ENCODE results near the gene RRP15. TPM values are rescaled to one million over a fixed set of nuclear protein-coding genes. Genes with fewer than 3 reads are reported as not detected.

RRP15 gene
- polyA plus RNA-seq, 2 donors: 1.6 to 5.3 TPM

- Histone ChIP-seq H3K36me3 (ENCODE audit: control insufficient read depth in 2 of 2, insufficient read depth in 2 of 2, low read length in 1 of 2) (no peaks in the 10 kb centered on the region), H3K9me3 (ENCODE audit: control insufficient read depth in 2 of 2, insufficient read depth in 1 of 2, low read depth in 1 of 2, low read length in 1 of 2) (no peaks in the 10 kb centered on the region), H3K27ac (ENCODE audit: low read depth in 2 of 2, low read length in 1 of 2) (no peak overlapping the region), H3K27me3 (ENCODE audit: control insufficient read depth in 1 of 2, insufficient read depth in 2 of 2, low read length in 2 of 2) (no peaks in the 10 kb centered on the region), H3K4me3 (ENCODE audit: low read depth in 1 of 2, low read length in 2 of 2) (no peak overlapping the region), H3K4me1 (ENCODE audit: control insufficient read depth in 2 of 2, insufficient read depth in 2 of 2, low read length in 1 of 2) (no peaks in the 10 kb centered on the region)
- WGBS, 2 donors: 84 to 86% methylated on average over 3 of the region's 3 CpGs
Observed at GRCh38 chr1:218292515-218292914, 7.4 kb downstream of the RRP15 start.

GRCh38 chr1:218294546-218294945 is 9.5 kb downstream of the RRP15 start:
- Histone ChIP-seq H3K36me3 (ENCODE audit: control insufficient read depth in 2 of 2, insufficient read depth in 2 of 2, low read length in 1 of 2) (no peaks in the 10 kb centered on the region), H3K4me3 (ENCODE audit: low read depth in 1 of 2, low read length in 2 of 2) (no peak overlapping the region), H3K27me3 (ENCODE audit: control insufficient read depth in 1 of 2, insufficient read depth in 2 of 2, low read length in 2 of 2) (no peaks in the 10 kb centered on the region), H3K9me3 (ENCODE audit: control insufficient read depth in 2 of 2, insufficient read depth in 1 of 2, low read depth in 1 of 2, low read length in 1 of 2) (no peaks in the 10 kb centered on the region), H3K27ac (ENCODE audit: low read depth in 2 of 2, low read length in 1 of 2) (no peak overlapping the region), H3K4me1 (ENCODE audit: control insufficient read depth in 2 of 2, insufficient read depth in 2 of 2, low read length in 1 of 2) (no peaks in the 10 kb centered on the region)
- 84% methylated on average over 3 of the region's 3 CpGs for WGBS, 2 donors

- Histone ChIP-seq H3K4me1 (ENCODE audit: control insufficient read depth in 2 of 2, insufficient read depth in 2 of 2, low read length in 1 of 2) (no peaks in the 10 kb centered on the region), H3K4me3 (ENCODE audit: low read depth in 1 of 2, low read length in 2 of 2) (no peak overlapping the region), H3K27ac (ENCODE audit: low read depth in 2 of 2, low read length in 1 of 2) (no peak overlapping the region), H3K27me3 (ENCODE audit: control insufficient read depth in 1 of 2, insufficient read depth in 2 of 2, low read length in 2 of 2) (no peaks in the 10 kb centered on the region), H3K36me3 (ENCODE audit: control insufficient read depth in 2 of 2, insufficient read depth in 2 of 2, low read length in 1 of 2) (no peaks in the 10 kb centered on the region), H3K9me3 (ENCODE audit: control insufficient read depth in 2 of 2, insufficient read depth in 1 of 2, low read depth in 1 of 2, low read length in 1 of 2) (no peaks in the 10 kb centered on the region)
- WGBS, 2 donors: 83 to 89% methylated on average over 2 of the region's 2 CpGs
Observed at GRCh38 chr1:218296162-218296561, 11.1 kb downstream of the RRP15 start.

GRCh38 chr1:218297461-218297860 is 12.4 kb downstream of the RRP15 start:
- Histone ChIP-seq H3K36me3 (ENCODE audit: control insufficient read depth in 2 of 2, insufficient read depth in 2 of 2, low read length in 1 of 2) (peaks cover 0 to 3% of the 10 kb centered on the region in 2 donors), H3K27me3 (ENCODE audit: control insufficient read depth in 1 of 2, insufficient read depth in 2 of 2, low read length in 2 of 2) (no peaks in the 10 kb centered on the region), H3K9me3 (ENCODE audit: control insufficient read depth in 2 of 2, insufficient read depth in 1 of 2, low read depth in 1 of 2, low read length in 1 of 2) (no peaks in the 10 kb centered on the region), H3K4me3 (ENCODE audit: low read depth in 1 of 2, low read length in 2 of 2) (no peak overlapping the region), H3K27ac (ENCODE audit: low read depth in 2 of 2, low read length in 1 of 2) (no peak overlapping the region), H3K4me1 (ENCODE audit: control insufficient read depth in 2 of 2, insufficient read depth in 2 of 2, low read length in 1 of 2) (no peaks in the 10 kb centered on the region)
- WGBS, 2 donors: 73 to 84% methylated on average over 2 of the region's 2 CpGs

- Histone ChIP-seq H3K4me1 (ENCODE audit: control insufficient read depth in 2 of 2, insufficient read depth in 2 of 2, low read length in 1 of 2) (no peaks in the 10 kb centered on the region), H3K27ac (ENCODE audit: low read depth in 2 of 2, low read length in 1 of 2) (no peak overlapping the region), H3K9me3 (ENCODE audit: control insufficient read depth in 2 of 2, insufficient read depth in 1 of 2, low read depth in 1 of 2, low read length in 1 of 2) (no peaks in the 10 kb centered on the region), H3K27me3 (ENCODE audit: control insufficient read depth in 1 of 2, insufficient read depth in 2 of 2, low read length in 2 of 2) (no peaks in the 10 kb centered on the region), H3K4me3 (ENCODE audit: low read depth in 1 of 2, low read length in 2 of 2) (no peak overlapping the region), H3K36me3 (ENCODE audit: control insufficient read depth in 2 of 2, insufficient read depth in 2 of 2, low read length in 1 of 2) (peaks cover 0 to 3% of the 10 kb centered on the region in 2 donors)
- 79 to 87% methylated on average over 1 of the region's 1 CpG for WGBS, 2 donors
Observed at GRCh38 chr1:218297867-218298266, 12.8 kb downstream of the RRP15 start.

GRCh38 chr1:218298398-218298797 is 13.3 kb downstream of the RRP15 start:
- Histone ChIP-seq H3K4me3 (ENCODE audit: low read depth in 1 of 2, low read length in 2 of 2) (no peak overlapping the region), H3K9me3 (ENCODE audit: control insufficient read depth in 2 of 2, insufficient read depth in 1 of 2, low read depth in 1 of 2, low read length in 1 of 2) (no peaks in the 10 kb centered on the region), H3K36me3 (ENCODE audit: control insufficient read depth in 2 of 2, insufficient read depth in 2 of 2, low read length in 1 of 2) (peaks cover 0 to 3% of the 10 kb centered on the region in 2 donors), H3K4me1 (ENCODE audit: control insufficient read depth in 2 of 2, insufficient read depth in 2 of 2, low read length in 1 of 2) (no peaks in the 10 kb centered on the region), H3K27ac (ENCODE audit: low read depth in 2 of 2, low read length in 1 of 2) (no peak overlapping the region), H3K27me3 (ENCODE audit: control insufficient read depth in 1 of 2, insufficient read depth in 2 of 2, low read length in 2 of 2) (no peaks in the 10 kb centered on the region)
- 82 to 85% methylated on average over 4 of the region's 4 CpGs for WGBS, 2 donors

GRCh38 chr1:218299416-218299815 is 14.3 kb downstream of the RRP15 start:
- no peak overlapping the region for H3K4me3 ChIP-seq (ENCODE audit: low read depth in 1 of 2, low read length in 2 of 2)
- H3K9me3 ChIP-seq (ENCODE audit: control insufficient read depth in 2 of 2, insufficient read depth in 1 of 2, low read depth in 1 of 2, low read length in 1 of 2): no peaks in the 10 kb centered on the region
- H3K27me3 ChIP-seq (ENCODE audit: control insufficient read depth in 1 of 2, insufficient read depth in 2 of 2, low read length in 2 of 2): no peaks in the 10 kb centered on the region
- 70 to 72% methylated on average over 2 of the region's 2 CpGs for WGBS, 2 donors
- no peaks in the 10 kb centered on the region for H3K4me1 ChIP-seq (ENCODE audit: control insufficient read depth in 2 of 2, insufficient read depth in 2 of 2, low read length in 1 of 2)
- H3K27ac ChIP-seq (ENCODE audit: low read depth in 2 of 2, low read length in 1 of 2): no peak overlapping the region
- H3K36me3 ChIP-seq (ENCODE audit: control insufficient read depth in 2 of 2, insufficient read depth in 2 of 2, low read length in 1 of 2): peaks cover 0 to 3% of the 10 kb centered on the region in 2 donors

- Histone ChIP-seq H3K9me3 (ENCODE audit: control insufficient read depth in 2 of 2, insufficient read depth in 1 of 2, low read depth in 1 of 2, low read length in 1 of 2) (no peaks in the 10 kb centered on the region), H3K4me3 (ENCODE audit: low read depth in 1 of 2, low read length in 2 of 2) (no peak overlapping the region), H3K27me3 (ENCODE audit: control insufficient read depth in 1 of 2, insufficient read depth in 2 of 2, low read length in 2 of 2) (no peaks in the 10 kb centered on the region), H3K36me3 (ENCODE audit: control insufficient read depth in 2 of 2, insufficient read depth in 2 of 2, low read length in 1 of 2) (peaks cover 0 to 7% of the 10 kb centered on the region in 2 donors), H3K4me1 (ENCODE audit: control insufficient read depth in 2 of 2, insufficient read depth in 2 of 2, low read length in 1 of 2) (no peaks in the 10 kb centered on the region), H3K27ac (ENCODE audit: low read depth in 2 of 2, low read length in 1 of 2) (no peak overlapping the region)
- whole genome bisulfite sequencing, 2 donors: 93 to 95% methylated on average over 1 of the region's 1 CpG
Observed at GRCh38 chr1:218301217-218301616, 16.1 kb downstream of the RRP15 start.

- no peaks in the 10 kb centered on the region for H3K9me3 ChIP-seq (ENCODE audit: control insufficient read depth in 2 of 2, insufficient read depth in 1 of 2, low read depth in 1 of 2, low read length in 1 of 2)
- no peaks in the 10 kb centered on the region for H3K27me3 ChIP-seq (ENCODE audit: control insufficient read depth in 1 of 2, insufficient read depth in 2 of 2, low read length in 2 of 2)
- peaks cover 0 to 7% of the 10 kb centered on the region in 2 donors for H3K36me3 ChIP-seq (ENCODE audit: control insufficient read depth in 2 of 2, insufficient read depth in 2 of 2, low read length in 1 of 2)
- H3K4me3 ChIP-seq (ENCODE audit: low read depth in 1 of 2, low read length in 2 of 2): no peak overlapping the region
- H3K27ac ChIP-seq (ENCODE audit: low read depth in 2 of 2, low read length in 1 of 2): no peak overlapping the region
- WGBS, 2 donors: 90 to 97% methylated on average over 3 of the region's 3 CpGs
- H3K4me1 ChIP-seq (ENCODE audit: control insufficient read depth in 2 of 2, insufficient read depth in 2 of 2, low read length in 1 of 2): no peaks in the 10 kb centered on the region
Observed at GRCh38 chr1:218302155-218302554, 17.1 kb downstream of the RRP15 start.

- Histone ChIP-seq H3K4me3 (ENCODE audit: low read depth in 1 of 2, low read length in 2 of 2) (no peak overlapping the region), H3K27ac (ENCODE audit: low read depth in 2 of 2, low read length in 1 of 2) (no peak overlapping the region), H3K27me3 (ENCODE audit: control insufficient read depth in 1 of 2, insufficient read depth in 2 of 2, low read length in 2 of 2) (no peaks in the 10 kb centered on the region), H3K4me1 (ENCODE audit: control insufficient read depth in 2 of 2, insufficient read depth in 2 of 2, low read length in 1 of 2) (no peaks in the 10 kb centered on the region), H3K9me3 (ENCODE audit: control insufficient read depth in 2 of 2, insufficient read depth in 1 of 2, low read depth in 1 of 2, low read length in 1 of 2) (no peaks in the 10 kb centered on the region), H3K36me3 (ENCODE audit: control insufficient read depth in 2 of 2, insufficient read depth in 2 of 2, low read length in 1 of 2) (peaks cover 0 to 7% of the 10 kb centered on the region in 2 donors)
Observed at GRCh38 chr1:218303176-218303879, 18.2 kb downstream of the RRP15 start.
